NT2/D1 (cell line): Measurements from ENCODE around the gene CEP70.

Experiments
- YY1 ChIP-seq: IDR thresholded peaks from 2 replicates; pipeline ENCODE4 v1.6.1; 2011; ENCODE audit not compliant: insufficient read length, insufficient read depth
- ZNF274 ChIP-seq: IDR thresholded peaks from 2 replicates; pipeline ENCODE4 v1.6.1; 2011; ENCODE audit warnings: mild to moderate bottlenecking, low read depth, low read length

DNA sequence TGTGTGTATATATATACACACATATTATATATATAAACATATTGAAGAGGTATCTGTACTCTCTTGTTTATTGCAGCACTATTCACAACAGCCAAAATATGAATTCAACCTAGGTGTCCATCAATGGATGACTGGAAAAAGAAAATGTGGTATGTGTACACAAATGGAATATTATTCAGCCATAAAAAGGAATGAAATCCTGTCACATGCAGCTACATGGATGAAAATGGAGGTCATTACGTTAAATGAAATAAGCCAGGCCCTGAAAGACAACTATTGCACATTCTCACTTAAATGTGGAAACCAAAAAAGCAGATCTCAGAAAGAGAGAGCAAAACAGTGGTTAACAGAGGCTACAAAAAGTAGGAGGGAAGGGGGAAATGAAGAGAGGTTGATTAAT lies 49.5 kb downstream of the CEP70 start:
- no peak for TF ChIP-seq YY1
- no peak for TF ChIP-seq ZNF274
